Adrenal gland (tissue), 12 donors: ENCODE data around the gene SIRPB1. TPM values are rescaled to one million over a fixed set of nuclear protein-coding genes. Genes with fewer than 3 reads are reported as not detected.

Experiments
- DNase-seq, 7 donors: peaks; one replicate each; pipeline ENCODE4 v3.0.0-alpha.2; 2019 to 2020
- H3K27ac ChIP-seq, 5 donors: fragments of 200-600 bp; sonication (generic) in 4 of 5; 1 replicate in 3 of 5; 2 replicates in 2 of 5; pipeline versions ENCODE4 v1.5.1 to v1.8.0; 2016 to 2020; ENCODE audit warnings: mild to moderate bottlenecking in 1 of 5
- H3K27me3 ChIP-seq: fragments of 200-600 bp; 2 replicates; pipeline ENCODE4 v1.8.0; 2021
- H3K36me3 ChIP-seq, 2 donors: fragments of 200-600 bp; replicated peaks in 1 of 2; 1 replicate in 1 of 2; 2 replicates in 1 of 2; pipeline versions ENCODE4 v1.5.1 to v1.8.0; 2018 to 2022
- H3K4me1 ChIP-seq, 2 donors: fragments of 200-600 bp; replicated peaks in 1 of 2; 1 replicate in 1 of 2; 2 replicates in 1 of 2; pipeline versions ENCODE4 v1.5.1 to v1.8.0; 2018 to 2021
- H3K4me3 ChIP-seq, 4 donors: fragments of 200-600 bp; sonication (generic) in 3 of 4; one replicate each; pipeline ENCODE4 v1.5.1; 2016 to 2018
- H3K9me3 ChIP-seq, 3 donors: fragments of 200-600 bp; sonication (generic) in 1 of 3; replicated peaks in 1 of 3; 1 replicate in 2 of 3; 2 replicates in 1 of 3; pipeline versions ENCODE4 v1.5.1 to v1.8.0; 2016 to 2021
- POLR2A ChIP-seq, 2 donors: fragments of 450-650 bp; IDR thresholded peaks; one replicate each; pipeline ENCODE4 v1.6.1; 2017; ENCODE audit warnings: antibody characterized with exemption in 2 of 2, mild to moderate bottlenecking in 2 of 2, moderate library complexity in 1 of 2
- WGBS, 4 donors: extraction: QIAGEN DNeasy Blood & Tissue Kit in 2 of 4; methylation state at CpG; one replicate each; pipeline versions ENCODE4 v1.1.5 to v1.1.7; 2013 to 2017; 5-methylcytosine and 5-hydroxymethylcytosine counted together
- intact Hi-C, 2 donors: fragments of 100-400 bp; cut with DNase I; formaldehyde crosslinking; loops; one replicate each; pipeline versions ENCODE4 v1.14.1 to v1.15.0; 2022 to 2023
- polyA plus RNA-seq, 3 donors: library from polyadenylated mRNA; stranded (reverse); fragments of 200-250 nt in 2 of 3; fragments of 350-450 nt in 1 of 3; fragmentation: Illumina TruSeq in 1 of 3; extraction: RNeasy Lipid Tissue Mini Kit (QIAGEN cat#74804) in 1 of 3; gene quantifications; one replicate each; pipeline ENCODE4 v1.2.3, GENCODE V29; 2013 to 2014
- total RNA-seq, 9 donors: library from RNA; depleted of rRNA in 4 of 9; stranded (reverse); fragments of >200 nt in 4 of 9; fragments of 120-200 nt in 1 of 9; fragmentation: NEBNext Ultra II Directional in 1 of 9; extraction: Animal tissue kit (Norgen Biotek cat#: 25700) in 1 of 9; gene quantifications; one replicate each; pipeline versions ENCODE4 v1.1.0 to v1.2.4, GENCODE V29; 2013 to 2023
- TF ChIP-seq, protein P1 (sequence below), 6 experiments: fragments of 450-650 bp in 4 of 6; fragments of 200-600 bp in 2 of 6; sonication (generic) in 1 of 6; IDR thresholded peaks; 1 replicate in 5 of 6; 2 replicates in 1 of 6; pipeline versions ENCODE4 v1.5.1 to v1.8.0; 2016 to 2021; ENCODE audit warnings: antibody characterized with exemption in 6 of 6, mild to moderate bottlenecking in 2 of 6, moderate library complexity in 1 of 6
- donor health status: healthy with polysubstance abuse.
- donor health status: Bipolar disorder and iron deficiency.
- donor health status: DM: yes; HTN: yes; CAD: no.
- donor health status: DM: no; HTN: no; CAD: no.
- donor health status: DM: no; HTN: no; CAD: no.
- donor health status: DM: yes; HTN: yes; CAD: no.

The SIRPB1 gene
- total and polyA plus RNA-seq, 12 donors = 0.49 to 15.1 (median 3.9) TPM

DNA sequence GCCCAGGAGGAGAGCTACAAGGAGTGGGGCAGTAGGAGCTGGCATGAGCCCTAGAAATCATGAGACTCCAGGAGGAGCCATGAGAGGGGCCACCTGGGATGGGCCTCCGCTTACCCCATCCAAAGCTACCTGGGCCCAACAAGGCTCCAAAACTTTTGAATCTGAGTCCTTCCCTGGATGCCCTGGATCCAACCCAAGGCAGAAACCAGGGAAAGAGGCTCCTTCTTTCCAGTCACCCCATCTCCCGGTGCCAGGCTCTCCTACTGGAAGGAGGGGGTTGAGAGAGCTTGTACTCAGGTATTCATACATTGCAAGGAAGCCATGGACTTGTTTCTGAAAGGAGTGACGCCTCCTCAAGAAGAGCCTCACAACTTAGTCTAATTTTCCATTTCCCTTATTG, 45.5 kb upstream of the SIRPB1 start:
- no peak for DNase-seq
- intact Hi-C loops = no loop called here
- 67 to 90% (median 79%) methylated on average over 3 of the region's 3 CpGs for WGBS, 4 donors
- H3K9me3 ChIP-seq = no peaks in the 10 kb centered on the region
- TF ChIP-seq, protein P1, sequence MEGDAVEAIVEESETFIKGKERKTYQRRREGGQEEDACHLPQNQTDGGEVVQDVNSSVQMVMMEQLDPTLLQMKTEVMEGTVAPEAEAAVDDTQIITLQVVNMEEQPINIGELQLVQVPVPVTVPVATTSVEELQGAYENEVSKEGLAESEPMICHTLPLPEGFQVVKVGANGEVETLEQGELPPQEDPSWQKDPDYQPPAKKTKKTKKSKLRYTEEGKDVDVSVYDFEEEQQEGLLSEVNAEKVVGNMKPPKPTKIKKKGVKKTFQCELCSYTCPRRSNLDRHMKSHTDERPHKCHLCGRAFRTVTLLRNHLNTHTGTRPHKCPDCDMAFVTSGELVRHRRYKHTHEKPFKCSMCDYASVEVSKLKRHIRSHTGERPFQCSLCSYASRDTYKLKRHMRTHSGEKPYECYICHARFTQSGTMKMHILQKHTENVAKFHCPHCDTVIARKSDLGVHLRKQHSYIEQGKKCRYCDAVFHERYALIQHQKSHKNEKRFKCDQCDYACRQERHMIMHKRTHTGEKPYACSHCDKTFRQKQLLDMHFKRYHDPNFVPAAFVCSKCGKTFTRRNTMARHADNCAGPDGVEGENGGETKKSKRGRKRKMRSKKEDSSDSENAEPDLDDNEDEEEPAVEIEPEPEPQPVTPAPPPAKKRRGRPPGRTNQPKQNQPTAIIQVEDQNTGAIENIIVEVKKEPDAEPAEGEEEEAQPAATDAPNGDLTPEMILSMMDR (IDR thresholded peaks at IDR 0.05) = no peak
- no peak for TF ChIP-seq POLR2A (IDR thresholded peaks at IDR 0.05)
- no peaks in the 10 kb centered on the region for H3K4me1 ChIP-seq
- H3K4me3 ChIP-seq = no peak overlapping the region
- no peak overlapping the region for H3K27ac ChIP-seq
- peaks cover 6% of the 10 kb centered on the region for H3K27me3 ChIP-seq
- H3K36me3 ChIP-seq = no peaks in the 10 kb centered on the region

DNA sequence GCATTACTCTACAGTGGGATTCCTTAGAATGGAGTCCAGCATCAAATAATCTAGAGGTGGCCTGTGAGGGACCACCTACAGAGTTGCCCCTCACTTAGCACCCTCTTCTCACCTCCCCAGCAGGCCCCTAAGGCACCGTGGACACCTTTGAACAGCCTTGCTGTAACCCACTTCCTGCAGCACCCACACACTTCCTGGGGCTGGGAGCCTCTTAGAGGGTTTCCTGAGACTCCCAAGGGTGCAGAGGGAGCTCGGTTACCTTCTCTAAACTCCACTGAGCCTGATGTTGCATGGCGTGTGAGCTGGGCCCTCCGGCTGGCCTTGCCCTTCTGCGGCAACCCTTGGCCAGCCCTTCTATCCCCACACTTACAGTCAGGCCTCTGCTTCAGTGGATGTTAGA, 45.1 kb upstream of the SIRPB1 start:
- WGBS, 4 donors = 64 to 75% (median 73%) methylated on average over 4 to 5 of the region's 5 CpGs
- no peaks in the 10 kb centered on the region for H3K4me1 ChIP-seq
- intact Hi-C loops = no loop called here

DNA sequence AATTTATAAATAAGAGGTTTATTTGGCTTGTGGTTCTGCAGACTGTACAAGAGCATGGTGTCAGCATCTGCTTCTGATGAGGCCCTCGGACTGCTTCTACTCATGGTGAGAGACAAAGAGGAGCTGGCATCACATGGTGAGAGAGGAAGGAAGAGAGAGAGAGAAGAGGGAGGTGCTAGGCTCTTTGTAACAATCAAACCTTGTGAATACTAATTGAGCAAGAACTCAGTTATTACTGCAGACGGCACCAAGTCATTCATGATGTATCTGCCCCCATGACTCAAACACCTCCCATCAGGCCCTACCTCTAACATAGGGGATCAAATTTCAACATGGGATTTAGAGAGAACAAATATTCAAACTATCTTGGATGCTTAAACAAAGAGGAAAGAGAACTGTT, 44.1 kb upstream of the SIRPB1 start:
- Histone ChIP-seq H3K36me3 (no peaks in the 10 kb centered on the region), H3K27me3 (peaks cover 12% of the 10 kb centered on the region), H3K9me3 (no peaks in the 10 kb centered on the region), H3K4me3 (no peak overlapping the region), H3K27ac (no peak overlapping the region), H3K4me1 (no peaks in the 10 kb centered on the region)
- DNase-seq = no peak
- 38 to 43% (median 39%) methylated on average over 2 of the region's 2 CpGs for WGBS, 4 donors
- intact Hi-C loops = no loop called here
- TF ChIP-seq, protein P1 (IDR thresholded peaks at IDR 0.05) = no peak
- no peak for TF ChIP-seq POLR2A (IDR thresholded peaks at IDR 0.05)

More for the DNA sequence above, 45.1 kb upstream of the SIRPB1 start:
- DNase-seq = no peak
- no peaks in the 10 kb centered on the region for H3K36me3 ChIP-seq
- no peak overlapping the region for H3K27ac ChIP-seq
- H3K4me3 ChIP-seq = no peak overlapping the region
- TF ChIP-seq, protein P1 (IDR thresholded peaks at IDR 0.05) = no peak
- no peak for TF ChIP-seq POLR2A (IDR thresholded peaks at IDR 0.05)
- H3K9me3 ChIP-seq = no peaks in the 10 kb centered on the region
- peaks cover 9% of the 10 kb centered on the region for H3K27me3 ChIP-seq

DNA sequence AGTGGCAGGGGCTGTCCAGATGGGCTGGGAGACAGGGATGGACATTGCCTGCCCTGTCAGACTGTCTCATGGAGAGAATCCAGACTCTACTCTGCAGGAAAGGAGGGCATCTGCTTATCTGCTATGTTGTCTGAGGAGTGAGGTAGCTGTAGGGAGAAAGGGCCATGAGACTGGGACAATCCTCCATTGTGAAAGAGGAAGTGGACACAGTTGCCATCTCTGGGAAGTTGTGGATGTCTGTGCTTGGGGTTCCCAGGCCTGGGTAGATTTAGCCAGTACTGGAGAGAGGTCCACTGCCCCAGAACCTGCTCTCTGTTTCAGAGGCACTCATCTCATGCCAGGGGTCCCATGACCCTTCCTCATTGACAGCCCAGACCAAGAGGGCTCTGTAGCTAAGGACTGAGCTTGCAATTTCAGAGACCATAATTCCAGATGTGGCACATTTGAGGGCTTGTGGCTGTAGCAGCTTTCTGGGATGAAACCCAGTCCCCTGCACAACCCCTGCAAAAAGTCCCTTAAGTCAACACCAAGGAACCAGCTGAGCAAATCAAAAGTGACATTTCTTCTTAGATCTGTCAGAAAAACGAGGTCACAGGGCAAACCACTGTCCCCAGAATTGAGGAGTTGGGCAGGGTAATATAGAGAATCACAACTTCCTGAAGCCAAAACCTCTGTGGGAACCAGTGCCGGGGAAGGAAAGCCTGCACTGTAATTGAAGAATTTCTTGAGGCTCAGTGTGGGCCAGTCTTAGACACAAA, 41.9 kb upstream of the SIRPB1 start:
- 29 to 42% (median 32%) methylated on average over 2 of the region's 2 CpGs for WGBS, 4 donors

More for the DNA sequence above, 41.9 kb upstream of the SIRPB1 start:
- Histone ChIP-seq H3K27me3 (peaks cover 18% of the 10 kb centered on the region), H3K4me1 (no peaks in the 10 kb centered on the region), H3K4me3 (no peak overlapping the region), H3K27ac (no peak overlapping the region), H3K36me3 (no peaks in the 10 kb centered on the region), H3K9me3 (no peaks in the 10 kb centered on the region)
- DNase-seq = no peak
- TF ChIP-seq, protein P1 (IDR thresholded peaks at IDR 0.05) = no peak
- no peak for TF ChIP-seq POLR2A (IDR thresholded peaks at IDR 0.05)
- intact Hi-C loops = no loop called here
